Stimulated activated CD4-positive, alpha-beta T cell treated with anti-CD3 and anti-CD28 coated beads, TNF-alpha, amount 100 ng/mL, for 1 hour (primary cell): ENCODE results near the gene ALX4.

ENCODE experiments used
- DNase-seq, 3 donors: peaks; one replicate each; pipeline ENCODE4 v3.0.0-alpha.2; 2020; ENCODE audit warnings: low read depth in 3 of 3, low spot score in 1 of 3

The ALX4 gene

DNA sequence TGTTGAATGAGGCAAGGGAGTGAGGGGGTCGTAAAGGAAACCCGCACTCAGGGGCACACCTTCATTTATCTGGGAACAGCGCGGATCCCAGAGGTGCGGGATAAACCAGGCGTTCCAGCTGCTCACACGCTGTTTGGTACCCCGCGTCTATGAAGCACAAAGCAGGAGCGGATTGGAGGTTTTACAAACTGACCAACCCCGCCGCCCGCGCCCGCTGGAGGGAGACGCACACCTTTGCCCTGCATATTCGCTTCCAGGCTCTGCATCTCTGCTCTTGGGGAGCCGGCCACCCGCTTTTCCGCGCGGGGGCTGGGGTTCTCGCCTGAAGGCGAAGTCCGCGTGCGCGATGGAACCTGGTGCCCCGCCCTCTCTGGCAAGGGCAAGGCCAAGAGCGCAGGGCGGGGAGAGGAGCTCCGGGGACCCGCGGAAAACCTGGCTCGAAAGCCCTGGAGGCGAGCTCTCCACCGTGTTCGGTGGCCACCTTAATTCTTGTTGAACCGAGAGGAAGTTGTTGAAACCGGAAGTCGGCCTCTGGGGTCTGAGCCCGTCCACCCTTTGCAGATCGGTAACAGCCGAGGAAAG is 6.8 kb upstream of the ALX4 start:
- no peak for DNase-seq

- no peak for DNase-seq
Measured at GRCh38 chr11:44315947-44316658, 6.2 kb upstream of the ALX4 start.

GRCh38 chr11:44314733-44315132 is 4.8 kb upstream of the ALX4 start:
- DNase-seq = no peak

DNA sequence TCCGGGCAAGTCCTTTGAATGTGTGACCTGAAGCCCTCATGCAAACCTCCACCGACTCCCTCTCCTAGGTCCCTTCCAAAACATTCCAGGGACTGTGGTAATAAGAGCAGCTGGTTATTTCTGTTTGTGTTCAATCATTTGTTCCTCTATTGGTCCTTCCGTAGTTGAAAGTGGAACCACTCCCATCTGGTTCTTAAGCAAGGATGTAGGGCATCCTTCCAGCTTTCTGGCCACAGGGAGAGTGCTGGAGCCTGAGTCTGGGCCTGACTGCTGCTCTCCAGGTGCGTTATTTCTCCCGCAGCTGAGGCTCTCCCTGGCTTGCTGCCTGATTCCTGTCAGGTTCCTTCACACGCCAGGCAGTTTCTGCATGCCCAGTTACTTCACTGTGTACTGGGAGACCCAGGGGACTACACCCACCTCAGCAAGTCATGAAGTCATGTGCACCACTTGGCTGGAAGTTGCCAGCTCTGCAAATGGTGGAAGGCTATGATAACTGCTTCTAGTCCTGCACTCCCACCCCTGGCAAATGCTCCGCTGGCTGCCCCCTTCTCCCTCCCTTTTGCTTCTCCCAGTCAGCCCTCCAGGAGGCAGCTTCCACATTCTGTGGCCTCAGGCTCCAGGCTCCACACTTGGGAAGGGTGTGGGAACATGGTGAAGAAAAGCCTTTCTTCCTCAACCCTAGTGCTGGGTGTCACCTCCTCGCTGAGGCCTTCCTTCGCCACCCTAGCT is 4.0 kb upstream of the ALX4 start:
- no peak for DNase-seq

GRCh38 chr11:44312876-44313275 is 2.9 kb upstream of the ALX4 start:
- DNase-seq = no peak

DNA sequence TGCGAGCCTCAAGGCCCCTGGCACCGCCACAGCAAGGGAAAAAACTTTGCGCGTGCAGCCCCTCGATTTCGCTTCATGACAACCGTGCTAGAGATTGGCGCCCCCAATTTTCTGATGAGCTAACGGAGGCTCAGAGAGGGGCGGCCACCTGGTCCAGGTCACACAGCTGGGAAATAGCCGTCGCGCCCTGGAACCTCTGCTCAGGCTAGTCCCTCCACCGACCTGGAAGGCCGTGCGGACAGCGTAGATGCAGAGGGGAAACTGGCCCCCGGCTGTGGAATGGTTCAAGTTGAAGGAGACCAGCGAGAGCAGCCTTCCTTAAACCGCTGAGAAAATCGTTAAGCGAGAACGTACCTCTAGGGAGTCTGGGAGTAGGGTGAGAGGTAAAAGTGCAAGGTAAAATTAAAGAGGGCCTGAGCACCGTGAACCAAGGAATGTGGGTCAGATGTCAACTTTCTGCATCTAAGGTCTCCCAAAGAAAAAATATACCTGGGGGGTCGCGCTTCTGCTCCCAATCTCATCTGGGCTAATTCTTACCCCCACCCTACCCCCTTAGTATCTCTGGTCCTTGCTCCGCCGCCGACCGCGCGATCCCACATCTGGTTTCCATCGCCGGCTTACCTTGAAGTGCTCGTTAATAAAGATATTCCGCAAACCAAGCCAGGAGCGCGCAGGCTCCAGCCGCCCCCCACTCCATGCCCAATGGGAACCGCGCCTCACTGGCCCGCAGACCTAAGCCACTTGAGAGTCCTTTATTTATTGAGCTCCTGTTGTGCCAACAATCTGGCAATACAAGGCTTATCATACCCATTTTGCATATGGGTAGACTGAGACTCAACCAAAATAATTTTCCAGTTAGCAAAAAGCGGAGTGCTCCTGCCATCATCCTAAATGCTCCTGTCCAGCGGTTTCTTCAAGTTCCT is 1.7 kb upstream of the ALX4 start:
- no peak for DNase-seq

DNA sequence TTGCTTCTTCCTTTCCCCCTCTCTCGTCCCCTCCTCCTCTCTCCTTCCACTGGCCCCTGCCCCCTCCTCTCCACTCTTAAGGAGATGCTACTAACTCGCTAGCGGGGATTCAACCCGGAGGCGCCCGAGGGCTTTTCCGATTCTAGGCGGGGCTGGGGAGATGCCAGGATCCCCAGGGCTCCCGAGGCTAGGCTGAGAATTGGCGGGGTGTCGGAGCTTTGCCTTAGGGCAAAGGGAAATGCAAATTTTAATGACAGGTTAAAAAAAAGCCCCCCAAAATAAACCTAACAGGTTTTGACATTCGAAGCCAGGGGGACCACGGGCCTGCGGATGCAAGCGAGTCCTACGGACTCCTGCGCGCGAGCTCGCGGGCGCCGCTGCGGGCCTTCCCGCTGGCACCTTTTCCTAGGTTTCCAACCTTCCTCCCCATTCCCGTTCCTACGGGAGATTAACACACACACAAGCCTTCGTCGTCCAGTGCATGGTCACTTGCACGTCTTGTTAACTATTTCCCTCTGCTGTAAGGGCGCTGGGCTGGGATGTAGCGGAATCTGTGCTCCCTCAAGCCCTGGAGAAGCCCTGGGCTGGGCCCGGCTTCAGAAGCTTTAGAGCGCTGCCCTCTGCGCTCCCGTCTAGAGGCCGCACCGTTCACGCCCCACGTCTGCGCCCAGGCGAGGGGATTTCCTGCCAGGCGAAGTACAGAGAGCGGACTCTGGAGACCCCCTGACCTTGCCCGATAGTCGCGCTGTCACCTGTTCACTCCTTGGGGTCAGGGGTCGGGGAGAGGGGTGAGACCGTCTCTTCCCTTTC is 729 bp upstream of the ALX4 start:
- no peak for DNase-seq

- no peak for DNase-seq
Measured at GRCh38 chr11:44310206-44310462, 195 bp upstream of the ALX4 start.

DNA sequence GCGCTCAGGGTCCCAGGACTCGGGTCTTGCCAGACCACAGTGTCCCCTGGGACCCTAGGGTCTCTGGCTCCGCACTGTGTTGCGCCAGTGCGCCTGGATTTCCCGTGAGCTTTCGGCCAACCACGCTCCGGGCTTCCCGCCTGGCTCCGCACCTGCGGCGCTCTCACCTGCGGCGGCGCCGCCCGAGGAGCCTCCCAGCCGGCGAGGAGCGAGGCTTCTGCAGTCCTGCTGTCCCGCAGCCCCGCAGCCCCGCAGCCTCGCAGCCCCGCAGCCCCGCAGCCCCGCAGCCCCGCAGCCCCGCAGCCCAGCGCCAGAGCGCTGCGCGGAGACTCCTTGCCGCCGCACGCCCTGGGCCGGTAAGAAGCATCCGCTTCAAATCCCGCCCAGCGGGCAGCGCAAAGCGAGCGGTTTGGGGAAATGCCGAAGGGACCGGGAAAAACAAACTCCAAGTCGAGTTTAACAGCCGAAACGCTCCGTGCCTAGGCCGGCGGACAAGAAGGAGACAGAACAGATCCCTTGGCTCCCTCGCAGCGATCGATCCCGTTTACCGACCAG is 939 bp downstream of the ALX4 start:
- DNase-seq = no peak

DNA sequence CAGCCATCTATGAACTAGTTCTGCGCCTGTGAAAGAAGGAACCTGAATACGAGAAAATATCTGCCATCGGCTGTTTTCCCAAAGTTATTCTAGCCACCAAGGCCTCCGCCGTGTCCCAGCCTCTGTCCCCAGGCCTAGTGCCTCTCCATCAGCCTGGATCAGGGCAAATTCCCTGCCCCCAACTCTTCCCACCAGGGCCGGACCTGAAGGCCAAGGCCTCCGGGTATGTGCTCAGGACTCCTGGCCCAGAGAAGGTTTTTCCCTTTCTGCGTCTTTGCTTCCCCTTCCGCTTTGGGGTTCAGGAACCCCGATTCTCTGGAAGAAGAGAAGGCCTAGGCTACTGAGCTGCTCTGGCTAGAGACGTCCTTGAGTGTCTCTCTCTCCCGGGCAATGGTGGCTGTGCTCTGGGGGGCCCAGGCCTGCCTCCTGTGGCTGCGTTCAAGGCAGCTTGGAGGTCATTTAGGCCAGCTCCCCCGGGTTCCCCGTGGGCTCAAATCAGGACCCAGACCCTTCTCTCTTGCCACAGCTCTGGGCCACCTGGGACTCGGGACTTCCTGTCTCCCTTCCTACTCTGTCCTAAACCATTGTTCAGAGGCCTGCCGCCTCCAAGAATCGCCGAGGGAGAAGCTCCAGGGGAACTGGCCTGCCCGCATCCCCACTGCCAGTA is 1.6 kb downstream of the ALX4 start:
- no peak for DNase-seq

DNA sequence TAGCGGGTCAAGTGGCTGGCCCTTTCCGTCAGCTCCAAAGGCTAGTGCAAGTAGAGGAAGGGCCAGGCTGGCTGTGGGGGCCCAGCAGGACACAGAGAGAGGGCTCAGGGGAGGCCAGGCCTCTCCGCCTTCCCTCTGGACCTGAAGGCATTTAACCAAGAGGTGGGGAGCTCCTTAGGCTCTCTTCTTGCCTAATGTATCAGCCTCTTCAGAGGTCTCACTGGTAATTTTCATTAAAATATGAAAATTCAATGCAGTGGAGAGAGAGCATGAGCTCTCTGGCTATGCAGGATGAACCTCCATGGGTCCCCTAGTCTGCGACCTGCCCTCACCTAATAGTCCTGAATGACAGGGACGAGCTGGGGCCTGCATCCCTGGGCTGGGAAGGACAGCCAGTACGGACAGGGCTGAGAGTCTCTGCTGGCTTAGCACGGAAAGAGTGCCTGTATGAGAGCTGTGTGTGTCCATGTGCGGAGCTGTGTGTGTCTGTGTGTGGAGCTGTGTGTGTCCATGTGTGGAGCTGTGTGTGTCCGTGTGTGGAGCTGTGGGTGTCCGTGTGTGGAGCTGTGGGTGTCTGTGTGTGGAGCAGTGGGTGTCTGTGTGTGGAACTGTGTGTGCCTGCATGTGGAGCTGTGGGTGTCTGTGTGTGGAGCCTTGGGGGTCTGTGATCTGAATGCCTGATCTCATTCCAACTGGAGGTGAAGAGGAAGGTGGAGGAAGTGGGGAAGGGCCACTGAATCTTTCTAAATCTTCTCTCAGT is 2.4 kb downstream of the ALX4 start:
- no peak for DNase-seq

DNA sequence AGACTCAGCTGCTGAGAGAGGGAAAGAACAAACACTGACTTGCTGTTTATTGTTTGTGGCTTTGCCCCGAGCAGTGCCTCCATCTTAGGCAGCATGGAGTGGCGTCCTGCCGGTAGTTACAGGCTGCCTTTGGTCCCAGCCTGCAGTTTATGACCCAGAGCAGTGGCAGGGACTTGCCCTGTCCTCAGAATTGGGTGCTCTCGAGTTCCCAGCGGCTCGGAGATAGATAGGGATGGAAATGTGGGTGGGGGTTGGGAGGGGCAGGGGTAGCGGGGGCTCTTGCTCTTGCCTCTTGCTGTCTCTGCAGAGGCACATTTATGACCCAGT is 3.1 kb downstream of the ALX4 start:
- no peak for DNase-seq

DNA sequence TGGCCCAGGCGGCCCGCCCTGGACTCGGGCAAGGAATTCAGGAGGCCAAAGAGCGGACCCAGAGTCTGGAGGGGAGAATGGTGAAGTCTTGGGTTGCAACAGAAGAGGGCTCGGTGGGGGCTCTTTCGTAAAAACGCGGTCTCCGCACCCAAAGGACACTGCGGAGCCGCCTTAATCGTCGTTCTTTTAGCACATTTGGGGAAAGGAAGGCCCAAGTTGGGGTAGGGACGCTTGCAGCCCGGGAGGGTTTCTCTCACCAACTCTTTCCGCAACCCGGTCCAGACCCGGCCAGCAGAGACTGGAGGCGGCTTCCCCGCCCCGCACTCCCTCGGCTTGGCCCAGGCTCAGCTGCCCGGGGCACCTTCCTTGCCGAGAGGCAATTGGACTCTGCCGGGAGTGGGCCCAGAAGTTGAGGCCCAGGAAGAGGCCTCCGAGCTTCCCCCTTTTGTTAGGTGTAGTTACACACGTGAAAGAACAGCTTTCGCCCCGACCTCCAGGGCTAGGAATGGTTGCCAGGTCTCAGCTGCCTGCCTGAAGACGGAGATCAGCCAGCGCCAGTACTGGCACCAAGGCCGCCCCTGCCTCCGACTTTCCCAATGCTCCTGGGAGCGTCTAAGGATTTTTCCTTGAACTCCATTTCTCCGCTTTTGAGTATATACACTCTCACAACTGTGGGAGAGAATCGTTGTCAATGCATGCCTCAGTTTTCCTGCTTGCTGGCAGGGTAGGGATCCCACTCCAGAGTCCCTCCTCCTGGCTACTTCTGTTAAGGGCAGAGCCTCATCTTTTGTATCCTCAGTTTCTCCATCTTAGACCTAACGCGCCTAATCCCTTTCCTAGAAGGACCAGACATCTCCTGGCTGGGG is 3.7 kb downstream of the ALX4 start:
- no peak for DNase-seq

GRCh38 chr11:44305470-44306051 is 4.4 kb downstream of the ALX4 start:
- DNase-seq = no peak

- DNase-seq = no peak
Measured at GRCh38 chr11:44305026-44305469, 4.9 kb downstream of the ALX4 start.

GRCh38 chr11:44304091-44305025 is 5.6 kb downstream of the ALX4 start:
- DNase-seq = no peak

DNA sequence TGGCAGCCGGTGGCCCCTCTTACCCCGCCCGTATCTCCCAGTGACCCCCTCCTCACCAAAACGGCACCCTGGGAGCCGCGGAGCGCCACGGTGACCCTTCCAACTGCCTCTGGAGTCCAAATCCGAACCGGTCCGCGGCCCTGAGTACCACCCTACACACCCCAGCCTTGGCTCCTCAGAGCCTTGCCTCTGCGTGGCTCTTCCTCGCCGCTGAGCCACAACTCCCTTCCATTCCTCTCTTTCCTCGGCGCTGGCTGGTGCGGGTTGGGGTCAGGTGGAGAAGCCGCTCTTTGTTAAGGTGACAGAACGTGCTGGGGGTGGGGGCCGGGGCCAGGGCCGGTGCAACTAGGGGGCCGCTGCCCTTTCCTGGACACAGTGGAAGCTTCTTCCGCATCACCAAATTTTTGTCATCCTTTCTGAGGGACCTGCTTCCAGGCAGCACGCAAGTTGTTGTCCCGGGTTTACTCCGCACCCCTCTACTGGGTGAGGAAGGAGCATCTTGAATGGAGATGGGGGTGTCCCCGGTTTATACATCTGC is 6.5 kb downstream of the ALX4 start:
- no peak for DNase-seq
